H1 (cell line): ENCODE data around the gene AKR1D1. TPM values are rescaled to one million over a fixed set of nuclear protein-coding genes. Genes with fewer than 3 reads are reported as not detected.

Experiments used
- SP2 ChIP-seq: IDR thresholded peaks from 2 replicates; pipeline ENCODE4 v1.6.1; 2012; ENCODE audit warnings: mild to moderate bottlenecking, low read length, inconsistent platforms
- polyA plus RNA-seq, 7 experiments: library from polyadenylated mRNA; depleted of rRNA in 3 of 7; stranded (reverse) in 5 of 7; unstranded in 2 of 7; fragments of >200 nt in 5 of 7; fragments of 200-250 nt in 2 of 7; gene quantifications; 1 replicate in 5 of 7; 2 replicates in 1 of 7; 4 replicates in 1 of 7; pipeline versions ENCODE4 v1.2.1 to v1.2.3, GENCODE V29; 2011 to 2013; ENCODE audit warnings: missing spikeins in 2 of 7, mixed read lengths in 2 of 7
- total RNA-seq: library from RNA; stranded (reverse); fragmentation: NEBNext Ultra II Directional; extraction: Animal tissue kit (Norgen Biotek cat#: 25700); gene quantifications from 2 replicates; pipeline ENCODE4 v1.2.1, GENCODE V29; 2021

The AKR1D1 gene
- total and polyA plus RNA-seq, 2 of the 8 experiments (the other 6 are each of a cell fraction or from before 2014, with no cell fraction given), result not detected

DNA sequence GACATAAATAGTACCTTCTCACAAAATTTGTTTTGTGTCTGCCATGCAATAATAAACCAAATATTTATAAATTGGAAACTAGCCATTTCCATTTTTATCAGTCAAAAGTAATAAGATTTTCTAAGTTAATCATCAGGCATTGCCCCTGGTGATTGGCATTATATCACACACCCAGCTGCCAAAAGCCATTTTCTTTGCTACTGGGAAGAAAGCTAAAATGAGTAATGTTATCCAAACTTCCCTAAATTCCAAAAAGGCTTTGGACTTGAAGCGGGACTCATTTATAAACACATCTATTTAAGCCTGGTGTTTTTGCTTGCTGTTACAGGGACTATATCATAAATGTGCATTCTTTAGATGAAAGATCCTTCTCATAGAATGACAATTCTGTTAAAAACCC, 86.0 kb downstream of the AKR1D1 start (continued):
- no peak for TF ChIP-seq SP2
